ENCODE results near the gene C1QTNF7.

DNA sequence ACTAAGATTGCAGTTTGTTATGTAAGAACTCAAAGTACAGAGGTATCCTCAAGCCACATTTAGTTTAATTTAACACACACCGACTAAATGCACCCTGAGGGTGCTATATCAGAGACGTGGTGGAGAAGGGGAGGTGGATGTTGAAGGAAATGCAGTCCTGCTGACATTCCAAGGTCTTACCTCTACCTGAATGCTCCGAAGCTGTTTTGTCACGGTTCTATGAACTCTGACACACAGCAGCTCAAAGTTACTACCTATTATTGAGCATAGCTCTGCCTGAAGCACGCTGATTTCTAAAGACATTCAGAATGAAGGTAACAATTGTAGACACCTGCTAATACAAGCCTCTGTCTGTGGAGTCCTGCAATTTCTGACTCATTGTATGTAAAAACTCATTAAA is 48.6 kb downstream of the C1QTNF7 start:
- TF ChIP-seq CTCF (IDR thresholded peaks at IDR 0.05; ENCODE audit: low read depth, low read length, poor library complexity, severe bottlenecking) = no peak
- TF ChIP-seq EZH2phosphoT487 (IDR thresholded peaks at IDR 0.05; ENCODE audit: borderline replicate concordance, low read length) = no peak
